GM21367 (cell line): Measurements from ENCODE around the gene TYRP1.

Experiments
- ATAC-seq: cut with Tn5 transposase; IDR thresholded peaks from one replicate; pipeline ENCODE4 v1.9.1; 2021; ENCODE audit not compliant: unreplicated experiment

TYRP1 gene

GRCh38 chr9:12696931-12697622, 3.9 kb downstream of the TYRP1 start:
- no peak for ATAC-seq

GRCh38 chr9:12697719-12698118, 4.5 kb downstream of the TYRP1 start:
- ATAC-seq: no peak

GRCh38 chr9:12698266-12698665, 5.1 kb downstream of the TYRP1 start:
- no peak for ATAC-seq

DNA sequence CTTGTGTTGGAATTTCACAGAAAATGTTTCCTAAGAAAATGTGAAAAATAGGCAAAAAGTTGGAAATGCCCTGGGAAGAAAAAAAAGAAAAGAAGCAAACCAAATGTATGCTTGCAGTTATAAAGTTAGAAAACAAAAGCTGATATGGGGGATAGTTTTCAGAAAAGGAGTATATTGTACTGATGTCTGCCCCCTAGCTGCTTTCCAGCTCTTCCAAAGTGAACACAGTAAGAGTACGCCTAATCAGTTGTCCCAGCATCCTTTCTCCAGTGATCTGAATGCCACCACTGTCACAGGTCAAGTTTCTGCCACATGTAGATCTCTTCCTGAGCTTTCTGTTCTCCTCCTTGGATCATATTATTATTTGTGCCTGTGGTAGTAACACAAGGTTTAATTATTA, 5.8 kb downstream of the TYRP1 start:
- ATAC-seq: no peak

GRCh38 chr9:12699529-12699928, 6.3 kb downstream of the TYRP1 start:
- no peak for ATAC-seq

DNA sequence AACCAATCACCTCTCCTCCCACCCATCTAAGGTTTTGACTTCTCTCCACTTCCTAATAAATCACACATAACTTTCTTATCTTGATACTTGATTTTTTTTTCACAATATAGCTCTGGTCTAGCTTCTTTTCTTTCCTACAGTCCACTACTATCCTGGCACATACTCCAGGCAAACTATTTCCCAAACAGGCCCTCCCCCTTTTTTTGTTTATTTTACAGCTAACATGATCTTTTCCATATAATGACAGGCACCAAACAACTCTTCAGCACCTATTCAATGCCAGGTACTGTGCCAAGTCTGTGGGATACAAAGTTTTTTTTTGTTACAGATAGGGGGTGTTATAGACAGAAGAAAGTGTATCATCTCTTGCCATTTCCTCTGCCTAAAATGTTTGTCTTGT, 7.9 kb downstream of the TYRP1 start:
- no peak for ATAC-seq

GRCh38 chr9:12702160-12702758, 9.1 kb downstream of the TYRP1 start:
- ATAC-seq: no peak

DNA sequence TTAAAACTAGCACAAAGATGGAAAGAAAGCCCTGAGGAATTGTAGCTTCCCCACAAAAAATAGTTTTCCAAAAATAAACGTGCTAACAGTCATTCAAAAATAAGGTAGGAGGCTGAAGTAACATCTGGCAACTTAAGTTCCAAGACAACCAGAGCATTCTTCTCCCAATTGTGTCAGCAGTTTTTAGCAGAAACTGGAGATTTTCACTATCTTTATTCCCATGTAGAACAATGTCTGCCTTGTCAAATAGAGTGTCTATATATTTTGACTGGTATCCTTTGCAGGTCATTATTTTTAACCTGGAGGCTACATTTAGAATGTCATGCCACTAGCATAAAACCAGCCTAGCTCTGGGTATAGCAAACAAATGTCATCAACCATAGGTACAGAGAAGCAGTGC, 10.8 kb downstream of the TYRP1 start:
- no peak for ATAC-seq

- ATAC-seq: no peak
Observed at GRCh38 chr9:12705738-12706391, 12.7 kb downstream of the TYRP1 start.

DNA sequence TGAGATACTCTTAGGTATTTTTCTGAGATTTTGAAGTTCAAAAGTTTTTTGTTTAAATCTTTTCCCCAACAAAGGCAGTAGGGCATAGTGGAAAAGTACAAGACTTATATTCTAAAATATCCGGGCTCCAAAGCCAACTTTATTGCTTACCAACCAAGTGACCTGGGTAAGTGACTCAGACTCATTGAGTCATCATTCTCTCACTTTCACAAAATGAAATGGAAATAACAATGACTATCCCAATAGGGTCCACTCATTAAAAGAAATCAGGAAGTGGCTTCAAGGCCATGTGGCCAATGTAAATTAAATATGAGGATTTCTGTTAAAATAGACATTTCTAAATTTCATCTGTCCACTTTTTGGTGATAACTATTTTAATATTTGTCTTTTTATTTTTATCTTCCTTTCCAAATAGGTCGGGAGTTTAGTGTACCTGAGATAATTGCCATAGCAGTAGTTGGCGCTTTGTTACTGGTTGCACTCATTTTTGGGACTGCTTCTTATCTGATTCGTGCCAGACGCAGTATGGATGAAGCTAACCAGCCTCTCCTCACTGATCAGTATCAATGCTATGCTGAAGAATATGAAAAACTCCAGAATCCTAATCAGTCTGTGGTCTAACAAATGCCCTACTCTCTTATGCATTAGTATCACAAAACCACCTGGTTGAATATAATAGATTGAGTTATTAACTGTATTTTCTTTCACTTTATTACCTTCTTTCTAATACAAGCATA, 15.5 kb downstream of the TYRP1 start:
- ATAC-seq: no peak

DNA sequence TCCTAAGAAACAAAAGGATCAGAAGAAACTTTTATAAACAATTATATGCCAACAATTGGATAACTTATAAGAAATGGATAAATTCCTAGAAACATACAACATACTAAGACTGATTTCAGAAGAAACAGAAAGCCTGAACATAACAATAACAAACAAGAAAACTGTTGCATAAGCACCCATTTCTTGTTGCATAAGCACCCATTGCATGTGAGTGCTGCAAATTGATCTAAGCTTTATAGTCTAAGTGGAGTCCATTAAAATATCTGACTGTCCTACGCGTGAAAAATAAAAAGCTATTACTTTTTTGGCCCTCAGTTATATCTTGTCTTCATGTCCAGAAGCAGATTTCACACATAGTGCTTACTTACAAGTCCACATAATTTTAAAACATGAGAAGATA, 19.3 kb downstream of the TYRP1 start:
- ATAC-seq: no peak

GRCh38 chr9:12715268-12715667, 22.1 kb downstream of the TYRP1 start:
- ATAC-seq: no peak

- ATAC-seq: no peak
Observed at GRCh38 chr9:12716823-12717600, 23.8 kb downstream of the TYRP1 start.

DNA sequence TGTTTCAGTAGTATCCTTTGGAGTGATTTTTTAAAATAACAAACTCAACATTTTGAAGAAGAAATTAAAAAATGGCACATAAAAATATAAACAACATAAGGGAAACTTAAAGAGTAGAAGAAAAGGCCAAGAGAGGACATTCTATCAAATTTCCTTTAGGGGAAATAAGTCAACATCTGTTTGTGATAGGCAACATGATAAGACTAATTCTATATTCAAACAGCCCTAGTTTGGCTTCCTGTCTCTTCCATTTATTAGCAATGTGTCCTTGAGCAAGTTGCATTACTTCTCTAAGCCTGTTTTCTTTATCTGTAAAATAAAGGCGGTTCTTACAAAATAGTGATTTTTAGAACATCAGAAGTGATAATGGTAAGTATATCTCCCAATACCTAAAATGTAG, 24.7 kb downstream of the TYRP1 start:
- ATAC-seq: no peak

GRCh38 chr9:12718482-12719026, 25.4 kb downstream of the TYRP1 start:
- ATAC-seq: no peak

DNA sequence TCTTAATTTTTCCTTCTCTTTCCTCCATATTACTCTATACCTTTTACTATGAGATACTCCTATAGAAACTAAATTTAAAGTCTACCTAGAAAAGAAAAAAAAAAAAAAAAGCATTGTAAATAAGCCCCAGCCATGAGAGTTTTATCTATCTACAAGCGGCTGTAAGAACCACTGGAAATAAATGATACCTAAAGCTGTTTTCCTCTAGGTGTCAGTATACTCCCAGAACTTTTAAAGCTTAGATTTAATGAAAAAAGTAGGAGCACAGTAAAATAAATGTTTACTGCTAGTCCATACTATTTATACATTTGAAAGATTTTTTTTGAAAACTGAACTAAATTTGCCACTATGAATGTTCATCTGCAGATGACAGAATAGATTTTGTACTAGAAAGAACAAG, 26.2 kb downstream of the TYRP1 start:
- no peak for ATAC-seq

GRCh38 chr9:12720551-12720950, 27.4 kb downstream of the TYRP1 start:
- ATAC-seq: no peak

GRCh38 chr9:12722131-12722530, 28.9 kb downstream of the TYRP1 start:
- no peak for ATAC-seq

- ATAC-seq: no peak
Observed at GRCh38 chr9:12723409-12724028, 30.3 kb downstream of the TYRP1 start.

- ATAC-seq: no peak
Observed at GRCh38 chr9:12726795-12727194, 33.6 kb downstream of the TYRP1 start.
